ENCODE data around the gene FAM177A1. TPM values are rescaled to one million over a fixed set of nuclear protein-coding genes. Genes with fewer than 3 reads are reported as not detected.

The FAM177A1 gene
- total RNA-seq, 1 donor from 2014 or later, result 63.8 TPM

- peak; percentile 20 for DNase-seq (ENCODE audit: low read depth)
Measured at GRCh38 chr14:35122696-35123387, 76.8 kb downstream of the FAM177A1 start.

- DNase-seq (ENCODE audit: low read depth), result no peak
Measured at GRCh38 chr14:35123388-35123703, 77.3 kb downstream of the FAM177A1 start.

DNA sequence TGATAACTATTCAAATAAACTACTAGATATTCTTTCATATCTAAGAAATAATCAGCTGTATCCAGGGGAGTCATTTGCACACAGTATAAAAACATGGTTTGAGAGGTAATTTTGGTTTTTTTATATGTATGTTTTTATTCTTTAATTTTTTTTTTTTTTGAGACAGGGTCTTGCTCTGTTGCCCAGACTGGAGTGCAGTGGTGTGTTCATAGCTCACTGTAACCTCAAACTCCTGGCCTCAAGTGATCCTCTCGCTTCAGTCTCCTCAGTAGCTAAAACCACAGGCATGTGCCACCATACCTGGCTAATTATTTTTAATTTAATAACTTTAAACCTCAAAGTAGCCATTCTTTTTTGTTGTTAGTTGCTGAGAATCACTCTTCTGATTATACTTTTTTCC lies 78.1 kb downstream of the FAM177A1 start:
- no peak for DNase-seq (ENCODE audit: low read depth)

Other genes starting within 250 kb of the FAM177A1 start
- 34.8 and 35.9 TPM in 2 replicates for gene BAZ1A, start 170.9 kb upstream of the FAM177A1 start, total RNA-seq
- 69.8 and 85.1 TPM in 2 replicates for gene SRP54, start 63.3 kb upstream of the FAM177A1 start, total RNA-seq
- 45.7 and 52.2 TPM in 2 replicates for gene PPP2R3C, start 75.7 kb downstream of the FAM177A1 start, total RNA-seq
- gene PRORP, start 76.3 kb downstream of the FAM177A1 start, total RNA-seq, result 38.4 and 39.1 TPM in 2 replicates
- 240 and 241 TPM in 2 replicates for gene PSMA6, start 246.1 kb downstream of the FAM177A1 start, total RNA-seq

Data from myocyte (in vitro differentiated cells).